CD4-positive, alpha-beta T cell treated with Interleukin-6 at 100 ng/mL for 8 hours (primary cell): ENCODE data around the gene LBHD2.
A peak's percentile ranks its signal among the peaks of the same experiment; 100 is the strongest.

Experiments
- DNase-seq: peaks from one replicate; pipeline ENCODE4 v3.0.0-alpha.2; 2020; ENCODE audit warnings: mixed read lengths, low spot score

LBHD2 gene

DNA sequence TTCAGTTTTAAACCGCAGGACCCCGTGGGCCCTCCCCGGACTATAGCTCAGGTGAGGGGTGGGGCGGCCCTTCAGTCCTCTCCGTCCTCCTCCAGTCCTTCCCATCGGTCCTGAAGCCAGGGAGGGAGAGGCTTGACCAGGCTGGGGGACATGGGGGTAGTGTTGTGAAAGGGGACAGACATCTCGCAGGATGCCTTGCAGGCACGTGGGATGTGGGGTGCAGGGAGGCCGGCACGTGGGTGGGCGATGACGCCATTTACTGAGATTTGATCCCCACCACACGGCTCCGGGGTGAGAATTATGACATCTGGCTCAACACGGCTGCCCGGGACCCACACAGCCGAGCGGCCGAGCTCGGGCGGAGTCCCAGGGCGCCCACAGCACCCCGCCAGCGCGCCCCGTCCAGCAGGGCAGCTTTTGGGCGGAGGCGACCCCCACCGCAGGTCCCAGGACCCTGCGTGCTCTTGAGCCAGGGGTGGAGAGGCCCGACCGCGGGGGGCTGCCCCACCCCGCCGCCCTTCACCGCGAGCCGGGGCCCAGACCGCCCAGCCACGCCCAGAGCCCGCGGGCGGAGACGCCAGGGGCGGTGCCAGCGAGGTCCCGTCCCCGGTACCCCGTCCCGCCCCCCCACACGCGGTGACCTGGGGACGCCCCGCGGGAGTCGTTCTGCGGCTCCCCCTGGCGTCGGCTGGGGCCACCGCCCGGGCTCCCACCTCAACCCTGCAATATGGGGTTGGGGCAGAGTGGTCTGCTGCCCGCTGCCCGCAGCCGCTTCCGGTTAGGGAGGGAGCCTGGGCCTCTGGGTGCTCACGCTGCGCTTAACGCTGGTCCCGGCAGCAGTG, 7.3 kb downstream of the LBHD2 start:
- DNase-seq: peak; percentile 70

DNA sequence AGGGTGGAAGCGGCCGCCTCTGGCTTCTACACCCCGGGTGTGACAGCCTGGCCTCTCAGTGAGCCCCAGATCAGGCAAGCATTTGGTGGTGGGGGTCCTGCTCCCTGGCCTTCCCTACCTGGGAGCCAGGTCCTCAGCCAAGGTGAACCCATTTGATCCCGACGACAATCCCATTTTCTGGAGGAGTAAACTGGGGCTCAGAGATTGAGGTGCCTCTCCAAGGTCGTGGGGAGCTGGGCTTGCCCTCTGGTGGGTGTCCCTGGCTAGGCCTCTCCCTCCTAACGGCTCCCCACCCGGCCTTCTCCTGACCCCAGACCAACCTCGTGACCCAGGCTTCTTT, 7.8 kb downstream of the LBHD2 start:
- DNase-seq: no peak

DNA sequence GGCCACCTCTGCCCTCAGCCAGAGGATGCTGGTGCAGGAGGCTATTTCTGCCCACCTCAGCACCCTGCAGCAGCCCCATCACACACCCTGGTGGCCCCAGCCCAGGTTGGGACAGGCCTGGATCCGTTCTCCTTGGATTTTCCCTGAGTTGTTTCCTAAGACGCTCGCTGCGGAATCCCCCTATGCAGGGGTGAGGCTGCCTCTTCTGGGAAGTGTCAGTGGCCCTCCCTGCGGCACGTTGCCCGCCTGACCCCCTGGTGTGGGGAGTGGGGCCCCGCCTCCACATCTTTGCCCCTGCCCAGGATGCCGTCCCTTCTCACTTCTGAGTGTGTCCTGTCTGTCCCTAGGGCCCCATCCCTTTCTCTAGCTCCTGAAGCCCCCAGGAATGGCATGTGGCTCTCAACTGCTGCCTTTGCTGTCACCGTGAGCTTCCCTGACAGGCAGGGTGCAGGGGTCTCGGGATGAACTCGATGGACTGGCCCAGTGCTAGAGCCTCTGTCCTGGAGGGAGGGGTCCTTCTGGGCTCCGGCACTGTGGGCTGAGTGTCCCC, 9.9 kb downstream of the LBHD2 start:
- no peak for DNase-seq

DNA sequence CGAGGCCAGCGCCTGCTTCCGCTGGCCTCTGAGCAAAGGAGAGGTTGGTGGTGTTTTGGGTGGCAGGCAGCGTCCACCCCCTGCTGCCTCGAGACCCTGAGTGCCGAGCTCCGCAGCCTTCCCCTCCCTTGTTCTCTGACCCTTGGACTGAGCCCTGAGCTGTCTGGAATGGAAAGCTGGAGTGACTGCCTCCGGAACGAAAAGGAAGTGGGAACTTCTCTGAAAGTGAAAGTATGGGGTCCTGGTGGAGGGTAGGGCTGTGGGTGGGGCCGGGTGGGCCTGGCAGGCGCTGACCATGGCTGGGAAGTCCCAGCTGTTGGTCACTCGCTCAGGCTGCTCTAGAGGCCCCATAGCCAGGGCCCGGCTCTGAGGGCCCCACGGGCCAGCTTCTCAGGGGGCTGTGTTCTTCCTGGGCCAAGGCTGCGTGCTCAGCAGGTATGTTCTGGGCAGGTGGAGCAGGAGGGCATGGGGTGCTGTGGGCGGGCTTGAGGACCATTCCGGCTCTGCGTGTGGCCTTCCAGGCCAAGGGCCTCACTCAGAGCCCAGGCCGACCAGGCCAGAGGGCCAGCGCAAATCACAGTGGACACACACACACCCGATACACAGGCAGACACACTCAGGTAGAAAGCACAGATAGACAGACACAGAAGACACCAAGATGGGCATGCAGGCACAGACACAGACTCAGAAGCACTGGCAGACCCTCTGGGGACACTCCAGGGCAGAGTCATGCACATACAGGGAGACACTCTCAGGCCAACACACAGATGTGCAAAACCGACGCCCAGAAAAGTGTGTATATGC, 10.6 kb downstream of the LBHD2 start, which contains the start of gene EXOC3L4:
Gene EXOC3L4 (plus strand): TSS at position 320 of the 804 bp plus-strand sequence. CDS start 5,495 bp downstream, outside the sequence.
- no peak for DNase-seq

DNA sequence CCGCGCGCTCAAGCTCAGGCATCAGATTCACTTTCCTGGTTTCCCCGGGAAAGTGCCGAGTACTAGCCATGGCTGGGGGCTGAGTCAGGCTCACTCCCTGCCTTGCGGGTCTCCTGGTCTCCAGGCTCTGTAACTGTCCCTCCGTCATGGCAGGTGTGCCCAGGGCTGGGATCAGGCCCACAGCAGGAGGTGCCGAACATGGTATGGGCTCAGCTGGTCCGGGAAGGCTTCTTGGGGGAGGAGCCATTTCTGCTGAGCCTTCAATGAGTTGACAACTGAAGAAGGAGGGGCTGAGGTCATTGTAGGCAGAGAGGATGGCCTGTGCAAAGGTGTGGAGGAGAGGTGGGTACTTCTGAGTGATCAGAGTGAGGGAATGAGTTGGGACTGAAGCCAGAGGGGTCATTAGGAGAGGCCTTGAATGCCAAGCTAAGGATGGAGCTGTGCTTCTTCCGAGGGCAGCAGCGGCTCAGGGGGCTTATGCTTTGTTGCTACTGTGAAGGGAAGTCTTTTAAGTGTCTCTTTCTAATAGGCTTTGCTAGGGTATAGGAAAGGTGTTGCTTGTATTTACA, 11.3 kb downstream of the LBHD2 start:
- no peak for DNase-seq

DNA sequence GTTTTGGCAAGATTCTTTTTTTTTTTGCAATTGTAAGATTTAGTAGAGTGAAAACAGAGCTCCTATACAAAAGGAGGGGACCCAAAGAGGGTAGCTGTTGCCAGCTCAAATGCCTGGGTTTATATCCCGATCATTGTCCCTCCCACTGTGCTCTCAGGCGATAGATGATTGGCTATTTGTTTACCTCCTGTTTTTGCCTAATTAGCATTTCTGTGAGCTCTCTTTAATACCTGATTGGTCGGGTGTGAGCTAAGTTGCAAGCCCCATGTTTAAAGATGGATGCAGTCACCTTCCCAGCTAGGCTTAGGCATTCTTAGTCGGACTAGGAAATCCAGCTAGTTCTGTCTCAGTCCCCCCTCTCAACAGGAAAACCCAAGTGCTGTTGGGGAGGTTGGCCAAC, 12.4 kb downstream of the LBHD2 start:
- no peak for DNase-seq

DNA sequence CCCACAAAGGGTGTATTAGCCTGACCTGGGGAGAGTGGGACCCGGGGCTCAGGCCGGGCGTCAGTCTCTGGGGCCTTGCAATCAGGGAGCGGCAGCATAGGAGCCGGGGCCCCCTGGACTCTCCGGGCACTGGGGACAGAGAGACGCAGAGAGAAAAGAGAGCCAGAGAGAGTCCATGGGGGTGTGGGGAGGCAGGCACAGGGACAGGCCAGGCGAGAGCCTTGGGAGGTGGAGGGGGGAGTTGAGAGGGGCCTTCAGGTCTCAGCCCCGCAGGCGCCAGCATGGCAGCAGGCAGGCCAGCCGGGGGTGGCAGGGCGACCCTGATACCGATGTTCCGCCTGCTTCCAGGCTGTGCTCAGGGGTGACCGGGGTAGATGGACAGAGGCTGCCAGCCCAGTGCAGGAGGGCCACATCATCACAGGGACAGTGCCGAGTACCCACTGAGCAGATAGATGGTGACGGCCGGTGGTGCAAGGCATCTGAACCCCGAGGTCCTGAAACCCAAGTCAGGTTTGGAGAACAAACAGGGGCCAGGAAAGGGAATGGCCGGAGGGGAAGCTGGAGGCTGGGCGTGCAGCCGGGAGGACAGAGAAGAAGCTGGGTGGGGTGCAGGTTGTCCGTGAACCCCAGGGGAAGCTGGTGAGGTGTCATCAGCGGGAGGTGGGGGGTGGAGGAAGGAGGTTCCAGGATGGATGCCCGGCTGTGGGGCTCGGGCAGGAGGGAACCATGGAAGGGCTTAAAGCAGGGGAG, 13.4 kb downstream of the LBHD2 start:
- no peak for DNase-seq

DNA sequence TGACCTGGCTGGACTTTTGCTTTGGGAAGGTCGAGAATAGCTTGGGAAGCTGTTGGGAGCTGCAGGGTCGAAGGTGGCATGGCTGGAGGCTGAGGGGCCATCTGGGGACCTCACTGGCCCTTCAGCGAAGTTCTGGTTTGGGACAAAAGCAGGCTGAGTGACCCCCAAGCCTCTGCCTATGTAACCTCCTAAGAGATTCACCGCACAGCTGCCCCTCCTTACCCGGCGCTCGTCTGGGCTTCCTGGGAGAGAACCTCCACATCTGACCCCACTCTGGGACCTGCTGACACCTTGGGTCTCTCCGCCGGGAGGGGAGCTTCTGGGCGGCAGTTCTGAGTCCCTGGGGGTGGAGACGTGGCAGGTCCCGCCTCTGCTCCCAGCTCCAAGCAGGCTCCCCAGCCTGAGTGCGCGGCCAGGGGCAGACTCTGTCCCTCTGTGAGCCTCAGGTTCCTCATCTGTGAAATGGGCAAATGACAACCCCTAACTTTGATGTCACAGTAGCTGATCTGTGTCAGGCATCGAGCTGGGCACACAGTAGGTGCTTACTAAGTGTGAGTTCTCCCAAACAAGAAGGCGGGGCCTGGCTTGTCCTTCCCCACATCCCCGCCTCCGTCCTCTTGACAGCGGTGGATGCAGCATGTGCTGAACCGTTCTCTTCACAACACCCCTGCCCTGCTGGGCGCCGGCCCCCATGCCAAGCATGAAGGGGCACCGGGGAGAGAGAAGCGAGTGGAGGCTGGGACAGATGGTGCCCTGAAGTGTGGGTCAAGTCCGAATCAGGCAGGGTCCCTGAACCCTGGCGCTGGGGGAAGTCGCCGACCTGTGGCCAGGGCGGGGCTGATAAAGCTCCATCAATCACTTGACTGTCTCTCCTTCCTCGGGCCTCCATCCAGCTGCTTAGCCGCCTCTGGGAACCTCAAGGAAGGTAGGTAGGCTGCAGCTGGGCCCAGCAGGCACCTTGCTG, 14.3 kb downstream of the LBHD2 start:
- DNase-seq: no peak

DNA sequence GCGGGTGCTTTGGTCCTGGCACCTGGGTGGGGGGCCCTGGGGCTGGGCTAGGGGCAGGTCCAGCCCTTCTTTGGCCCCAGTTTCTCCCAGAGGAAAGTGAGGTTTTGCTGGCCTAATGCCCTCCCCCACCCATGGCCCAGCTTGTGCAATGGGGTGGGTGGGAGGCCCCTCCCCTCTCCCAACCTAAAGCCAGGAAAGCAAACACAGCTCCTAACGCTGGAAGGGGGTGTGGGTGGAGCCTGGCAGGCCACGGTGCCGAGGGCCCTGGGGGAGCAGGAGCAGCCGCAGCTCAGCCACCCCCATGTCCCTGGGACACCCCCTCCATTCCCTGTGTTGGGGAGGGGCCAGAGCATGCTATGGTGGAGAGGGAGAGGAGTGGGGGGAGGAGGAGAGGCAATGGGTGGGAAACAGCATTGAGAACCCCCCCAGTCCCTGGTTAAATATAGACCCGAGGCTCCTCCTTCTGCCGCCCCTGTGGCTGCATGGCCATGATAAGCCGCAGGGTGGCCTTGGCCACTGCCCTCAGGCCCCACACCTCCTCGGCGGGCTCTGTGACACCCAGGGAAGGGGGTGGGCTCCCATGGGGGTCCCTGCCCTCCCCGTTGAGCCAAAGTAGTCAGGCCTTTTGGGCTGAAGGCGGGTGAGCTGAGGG, 15.2 kb downstream of the LBHD2 start:
- no peak for DNase-seq

DNA sequence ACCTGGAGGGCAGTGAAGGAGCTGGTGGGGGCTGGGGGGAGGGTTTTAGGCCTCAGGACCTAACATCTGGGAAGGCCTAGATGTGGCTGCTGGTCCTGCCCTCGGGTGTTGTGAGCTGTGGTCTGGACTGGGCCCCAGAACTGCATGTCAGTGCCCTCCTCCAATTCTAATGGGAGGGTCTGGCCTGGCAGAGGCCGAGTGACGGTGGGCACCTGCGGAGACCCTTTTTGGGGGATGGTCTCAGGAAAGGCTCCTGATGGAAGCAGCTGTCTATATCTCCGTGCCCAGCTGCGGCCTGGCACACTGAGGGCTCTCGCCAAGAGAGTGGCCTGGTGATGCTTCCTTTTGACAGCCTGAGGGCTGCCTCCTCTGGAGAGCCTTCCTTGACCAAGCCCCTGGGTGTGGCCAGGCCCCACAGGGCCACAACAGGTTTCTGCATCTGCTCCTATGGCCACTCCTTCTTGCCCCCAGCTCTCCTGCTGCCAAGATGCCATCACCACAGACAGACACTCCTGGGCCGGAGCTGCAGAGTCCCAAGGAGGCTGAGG, 15.8 kb downstream of the LBHD2 start:
- DNase-seq: no peak

DNA sequence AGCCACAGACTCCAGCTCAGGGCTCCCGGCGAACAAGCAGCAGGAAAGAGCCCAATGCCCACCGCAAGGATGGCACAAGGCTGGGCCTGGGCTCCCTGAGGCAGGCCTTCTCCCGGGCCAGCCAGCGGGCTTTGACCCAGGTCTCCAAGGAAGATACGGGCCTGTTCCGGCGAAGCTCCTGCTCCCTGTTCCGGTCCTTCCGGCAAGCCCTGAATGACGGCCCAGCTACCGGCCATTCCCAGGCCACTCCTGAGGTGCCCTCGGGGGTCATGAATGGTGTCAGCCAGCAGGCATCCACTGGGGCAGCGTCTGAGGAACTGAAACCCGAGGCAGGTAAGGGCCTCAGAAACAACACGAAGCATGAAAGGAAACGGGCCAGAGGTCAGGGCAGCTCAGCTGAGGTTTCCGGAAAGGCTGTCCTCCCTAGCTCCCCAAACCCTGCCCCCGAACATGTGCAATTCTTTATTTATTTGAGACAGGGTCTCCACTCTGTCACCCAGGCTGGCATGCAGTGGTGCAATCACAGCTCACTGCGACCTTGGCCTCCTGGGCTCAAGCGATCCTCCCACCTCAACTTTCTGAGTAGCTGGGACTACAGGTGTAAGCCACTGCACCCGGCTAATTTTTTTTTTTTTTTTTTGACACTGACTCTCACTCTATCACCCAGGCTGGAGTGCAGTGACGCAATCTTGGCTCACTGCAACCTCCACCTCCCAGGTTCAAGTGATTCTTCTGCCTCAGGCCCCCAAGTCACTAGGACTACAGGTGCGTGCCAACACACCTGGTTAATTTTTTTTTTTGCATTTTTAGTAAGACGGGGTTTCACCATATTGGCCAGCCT, 16.5 kb downstream of the LBHD2 start:
- no peak for DNase-seq

DNA sequence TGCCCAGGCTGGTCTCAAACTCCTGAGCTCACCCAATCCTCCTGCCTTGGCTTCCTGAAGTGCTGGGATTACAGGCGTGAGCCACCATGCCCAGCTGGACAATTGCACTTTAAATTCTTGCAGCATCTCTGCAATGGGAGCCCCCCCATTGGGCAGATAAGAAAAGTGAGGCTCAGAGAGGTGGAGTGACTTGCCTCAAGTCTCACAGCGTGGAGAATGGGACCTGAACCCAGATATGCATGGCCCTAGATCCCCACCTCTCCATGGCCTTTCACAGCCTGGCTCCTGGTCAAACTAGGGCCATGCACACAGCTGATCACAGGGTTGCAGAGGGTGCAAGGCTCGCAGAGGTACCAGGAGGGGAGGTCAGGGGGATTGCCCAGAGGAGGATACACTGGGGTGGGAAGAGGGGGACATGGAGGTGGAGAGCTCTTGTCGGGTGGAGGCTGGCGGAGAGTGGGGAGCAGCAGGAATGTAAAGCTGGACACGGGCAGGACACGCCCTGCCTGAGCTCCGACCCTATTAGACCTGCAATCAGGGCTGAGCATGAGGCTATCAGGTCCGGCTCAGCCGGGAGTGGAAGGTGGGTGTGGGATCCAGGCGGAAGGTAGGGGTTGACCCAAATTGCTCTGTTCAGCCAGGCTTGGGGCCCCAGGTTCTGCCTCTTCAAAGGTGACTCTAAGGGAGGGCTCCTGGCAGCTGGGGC, 17.4 kb downstream of the LBHD2 start:
- no peak for DNase-seq

DNA sequence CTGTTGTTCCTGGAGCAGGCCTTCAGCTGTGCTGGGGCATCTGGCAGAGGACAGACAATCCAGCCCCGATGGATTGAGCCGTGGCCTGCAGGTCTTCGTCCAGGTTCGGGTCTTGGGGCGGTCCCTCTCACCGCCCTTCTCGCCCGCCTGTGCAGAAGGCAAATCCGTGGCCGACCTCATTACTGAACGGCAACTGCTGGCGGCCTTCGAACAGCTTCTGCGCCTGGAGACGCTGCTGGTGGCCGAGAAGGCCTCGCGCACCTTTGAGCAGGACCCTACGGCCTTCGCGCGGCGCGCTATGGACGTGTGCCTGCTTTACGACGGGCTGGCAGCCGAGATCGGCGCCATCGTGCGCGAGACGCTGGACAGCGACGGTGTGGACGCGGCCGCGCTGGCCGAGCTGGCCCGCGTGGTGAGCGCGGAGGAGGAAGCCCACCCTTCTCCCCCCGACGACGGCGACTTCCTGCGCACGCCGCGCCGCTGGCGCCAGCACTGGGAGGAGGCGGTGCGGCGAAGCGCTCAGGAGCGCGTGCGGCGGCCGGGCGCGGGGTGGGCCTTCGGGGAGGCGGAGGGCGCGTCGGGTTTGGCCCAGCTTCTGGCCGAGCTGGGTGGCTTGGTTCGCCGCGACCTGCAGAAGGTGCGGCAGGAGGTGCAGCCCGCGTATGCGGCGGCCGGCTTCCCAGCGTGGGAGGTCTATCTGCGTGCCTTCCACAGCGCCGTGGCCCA, 18.1 kb downstream of the LBHD2 start:
- no peak for DNase-seq

DNA sequence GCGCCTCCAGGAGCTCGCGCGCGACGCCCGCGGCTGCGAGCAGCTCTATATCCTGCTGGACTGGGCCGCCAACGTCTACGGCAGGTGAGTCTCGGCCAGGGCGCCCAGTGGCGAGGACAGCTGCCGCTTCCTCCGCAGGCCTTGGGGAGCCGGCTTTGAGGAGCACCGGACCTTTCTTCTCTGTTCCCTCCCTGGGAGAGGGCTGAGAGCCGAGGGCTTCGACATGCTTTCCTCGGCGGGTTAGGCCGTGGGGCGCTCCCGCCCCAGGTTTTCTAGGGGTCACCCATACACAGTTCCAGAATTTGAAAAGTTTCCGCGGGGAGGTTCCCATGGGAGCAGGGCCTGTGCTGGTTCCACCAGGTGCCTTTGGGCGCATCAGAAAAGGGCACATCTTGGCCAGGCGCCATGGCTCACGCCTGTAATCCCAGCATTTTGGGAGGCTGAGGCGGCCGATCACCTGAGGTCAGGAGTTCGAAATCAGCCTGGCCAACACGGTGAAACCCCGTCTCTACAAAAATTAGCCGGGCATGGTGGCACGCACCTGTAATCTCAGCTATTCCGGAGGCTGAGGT, 18.8 kb downstream of the LBHD2 start:
- DNase-seq: no peak

DNA sequence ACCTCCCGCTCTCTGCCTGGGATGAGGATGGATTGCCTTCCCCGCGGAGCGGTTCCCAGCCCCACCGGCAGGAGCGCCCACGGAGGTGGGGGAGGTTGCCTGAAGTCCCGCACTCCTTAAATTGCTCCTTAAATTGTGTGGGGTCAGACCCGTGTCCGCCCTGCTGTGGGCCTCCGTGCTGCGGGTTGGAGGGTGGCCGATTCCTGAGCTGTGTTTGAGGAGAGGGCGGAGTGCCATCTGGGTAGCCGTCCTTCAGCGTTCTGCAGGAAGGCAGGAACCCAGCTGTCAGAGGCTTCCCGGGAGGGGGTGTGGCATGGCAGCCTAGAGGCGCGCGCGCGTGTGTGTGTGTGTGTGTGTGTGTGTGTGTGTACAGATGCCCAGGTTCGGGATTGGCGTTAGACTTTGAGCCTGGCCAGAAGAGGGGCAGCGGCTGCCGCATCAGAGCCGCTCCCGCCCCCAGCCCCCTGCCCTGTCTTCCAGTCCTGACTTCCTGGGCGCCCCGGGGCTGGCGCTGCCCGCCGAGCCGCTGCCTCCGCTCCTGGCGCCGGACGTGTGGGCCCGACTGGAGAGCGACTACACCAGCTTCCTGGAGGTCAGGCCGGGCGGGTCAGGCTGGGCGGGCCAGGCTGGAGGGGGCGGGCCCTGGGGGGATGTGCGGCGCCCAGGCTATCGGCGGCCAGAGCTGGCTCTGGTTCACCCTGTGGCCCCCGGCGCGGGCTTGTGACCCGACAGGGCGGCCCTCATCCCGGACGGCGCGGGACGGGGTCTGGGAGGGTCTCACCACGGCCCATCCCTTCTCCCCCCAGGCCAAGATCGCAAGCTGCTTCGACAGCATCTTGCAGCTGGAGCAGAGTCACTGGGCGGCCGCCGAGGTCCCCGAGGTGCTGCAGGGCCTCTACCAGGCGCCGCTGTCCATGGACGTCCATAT, 19.7 kb downstream of the LBHD2 start:
- no peak for DNase-seq

DNA sequence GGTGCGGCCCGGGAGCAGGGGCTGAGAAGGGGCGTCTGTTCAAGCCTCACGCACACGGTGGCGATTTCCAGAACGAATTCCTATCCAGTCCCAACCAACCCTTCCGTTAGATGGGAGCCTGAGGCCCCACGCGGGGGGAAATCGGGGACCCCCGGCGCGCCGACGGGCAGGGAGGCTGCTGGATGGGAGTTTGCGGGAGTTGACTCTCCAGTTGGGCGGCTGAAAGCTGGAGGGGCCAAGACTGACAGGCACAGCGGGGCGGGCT, 20.3 kb downstream of the LBHD2 start:
- no peak for DNase-seq
